ENCODE results near the gene ALPK3.
A peak's percentile ranks its signal among the peaks of the same experiment; 100 is the strongest.

ALPK3 gene
- long read RNA-seq, donor 1 = 0 reads
- long read RNA-seq, donor 2 = 0 reads
- long read RNA-seq, donor 3 = 0 reads
- long read RNA-seq, donor 4, full-length matches to known transcripts = 1 of 6 reads
- long read RNA-seq, donor 4, partial matches to known transcripts = 5 of 6 reads
- long read RNA-seq, donor 4, other reads (novel, unspliced or antisense) = 0 of 6 reads
- long read RNA-seq, donor 5, partial matches to known transcripts = 7 of 7 reads
- long read RNA-seq, donor 5, other reads (novel, unspliced or antisense) = 0 of 7 reads
- long read RNA-seq, donor 6, partial matches to known transcripts = 0 of 5 reads
- long read RNA-seq, donor 6, other reads (novel, unspliced or antisense) = 5 of 5 reads
- long read RNA-seq, donor 7 = 0 reads
- long read RNA-seq, donor 8, full-length matches to known transcripts = 2 of 2 reads
- long read RNA-seq, donor 8, partial matches to known transcripts = 0 of 2 reads
- long read RNA-seq, donor 8, other reads (novel, unspliced or antisense) = 0 of 2 reads

DNA sequence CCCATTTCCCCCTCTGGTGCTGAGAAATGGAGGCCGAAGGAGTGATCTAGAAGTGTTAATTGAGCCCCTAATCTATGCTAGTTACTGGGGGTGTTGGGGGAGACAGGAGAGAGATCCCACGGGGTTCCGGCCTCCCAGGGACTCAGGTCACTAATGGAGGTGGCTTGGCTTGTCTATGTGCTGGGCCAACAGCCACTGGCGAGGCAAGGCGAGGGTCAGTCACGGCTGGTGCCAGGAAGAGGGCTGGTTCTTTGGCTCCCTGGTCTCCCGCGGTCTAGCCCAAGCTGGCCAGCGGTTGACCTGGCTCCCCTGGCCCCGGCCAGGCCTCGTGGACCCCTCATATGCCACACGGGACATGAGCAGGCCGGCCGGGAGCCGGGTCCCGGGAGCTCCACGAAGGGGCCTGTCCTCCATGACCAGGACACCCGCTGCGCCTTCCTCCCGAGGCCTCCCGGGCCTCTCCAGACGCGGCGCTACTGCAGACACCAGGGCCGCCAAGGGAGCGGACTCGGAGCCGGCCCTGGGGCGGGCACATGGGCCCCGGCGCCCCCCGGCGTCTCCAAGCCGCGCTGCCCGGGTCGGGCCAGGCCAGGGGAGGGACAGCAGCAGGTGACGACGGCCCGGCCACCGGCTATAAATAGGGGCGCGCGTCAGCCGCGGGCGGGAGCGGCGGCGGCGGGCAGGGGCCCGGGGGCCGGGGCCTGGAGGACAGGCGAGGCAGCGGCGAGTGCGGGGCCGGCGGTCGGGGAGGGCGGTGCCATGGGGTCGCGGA lies at the start of gene ALPK3:
Gene ALPK3, plus strand, starts transcription at position 663 of the 772 bp plus-strand sequence. Its CDS starts 97 bp downstream, at position 760.
- peak; percentile 78 for DNase-seq

GRCh38 chr15:84772031-84772430 lies 45.1 kb upstream of the ALPK3 start:
- no peak for DNase-seq

- no peak for DNase-seq
Measured at GRCh38 chr15:84772467-84772866, 44.7 kb upstream of the ALPK3 start.

DNA sequence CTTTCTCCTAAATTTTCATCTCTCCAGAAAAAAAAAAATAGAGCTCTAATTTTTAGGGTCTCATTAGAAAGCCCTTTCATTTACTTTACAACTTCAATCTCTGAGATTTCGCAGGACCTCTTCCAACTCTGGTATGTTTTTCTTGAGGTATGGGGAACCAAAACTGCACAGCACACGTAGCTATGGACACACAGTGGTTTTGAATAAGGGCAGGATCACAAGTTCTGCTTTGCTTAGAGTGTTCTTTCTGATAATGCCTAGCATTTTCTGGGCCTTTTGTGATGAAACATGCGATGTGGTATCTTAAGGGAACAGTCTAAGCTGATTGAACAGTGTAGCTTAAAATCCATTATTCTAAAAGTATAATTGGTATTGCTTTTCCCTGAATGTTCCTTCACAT lies 43.4 kb upstream of the ALPK3 start:
- no peak for DNase-seq

DNA sequence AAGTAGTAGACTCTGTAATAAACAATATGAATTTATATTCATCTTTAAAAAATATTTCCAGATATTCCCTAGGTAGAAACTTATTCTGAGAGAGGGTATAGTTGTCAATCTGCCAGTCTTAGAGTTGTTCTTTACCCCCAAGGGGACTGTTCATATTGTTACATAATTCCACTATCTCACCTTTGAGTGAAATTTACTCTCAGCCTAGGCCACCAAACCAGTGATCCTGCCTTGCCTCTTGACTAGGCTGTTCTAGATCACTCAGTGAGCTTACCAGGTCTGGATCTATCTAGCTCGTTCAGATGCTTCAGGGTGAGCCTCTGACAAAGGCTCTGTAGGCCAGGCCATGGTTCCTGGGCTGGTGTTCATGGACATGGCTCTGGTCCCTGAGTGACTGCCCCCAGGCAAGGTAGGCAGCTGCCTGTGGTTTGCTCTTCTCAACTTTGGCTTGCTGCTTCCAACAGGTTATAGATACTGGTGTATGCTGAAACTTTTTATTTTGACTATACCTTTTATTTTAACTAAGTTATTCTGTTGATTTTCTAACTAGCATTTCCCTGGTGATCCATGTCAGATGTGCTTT lies 41.2 kb upstream of the ALPK3 start:
- DNase-seq = no peak

DNA sequence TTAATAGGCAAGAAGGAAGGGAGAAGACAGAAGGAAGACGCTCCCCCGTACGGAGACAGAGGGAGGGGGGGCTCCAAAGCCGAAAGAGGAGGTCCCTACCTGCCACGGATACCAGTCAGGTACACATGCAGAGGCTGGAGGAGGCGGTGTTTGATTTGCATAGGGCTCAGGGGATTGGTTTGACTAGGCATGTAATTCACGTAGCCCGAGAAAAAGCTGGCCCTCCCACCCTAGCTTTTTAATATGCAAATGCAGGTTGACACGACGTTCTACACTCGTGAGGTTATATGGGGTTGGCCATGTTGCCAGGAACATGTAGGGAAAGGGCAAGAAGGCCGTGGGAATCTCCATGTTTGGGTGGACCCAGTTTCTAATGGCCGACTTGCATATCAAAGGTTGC lies 39.0 kb upstream of the ALPK3 start:
- no peak for DNase-seq

- DNase-seq = no peak
Measured at GRCh38 chr15:84780492-84780891, 36.7 kb upstream of the ALPK3 start.

GRCh38 chr15:84781495-84781894 lies 35.7 kb upstream of the ALPK3 start:
- no peak for DNase-seq

DNA sequence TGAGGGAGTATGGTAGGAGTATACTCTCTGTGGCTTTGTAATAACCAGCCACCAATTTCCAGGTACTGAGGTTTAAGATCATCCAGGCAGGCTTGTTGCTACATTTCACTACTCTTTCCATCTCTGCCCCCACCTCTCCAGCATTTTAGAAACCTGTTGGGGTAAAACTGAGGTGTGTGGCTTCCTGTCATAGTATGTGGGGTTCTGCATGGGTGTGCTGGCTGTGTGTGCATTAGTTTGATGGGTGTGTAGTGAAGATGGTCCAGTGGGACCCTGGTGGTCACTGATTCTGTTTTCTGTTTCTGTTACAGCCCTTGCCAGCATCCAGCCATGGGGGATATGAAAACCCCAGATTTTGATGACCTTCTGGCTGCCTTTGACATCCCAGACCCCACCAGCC lies 34.8 kb upstream of the ALPK3 start:
- DNase-seq = no peak

DNA sequence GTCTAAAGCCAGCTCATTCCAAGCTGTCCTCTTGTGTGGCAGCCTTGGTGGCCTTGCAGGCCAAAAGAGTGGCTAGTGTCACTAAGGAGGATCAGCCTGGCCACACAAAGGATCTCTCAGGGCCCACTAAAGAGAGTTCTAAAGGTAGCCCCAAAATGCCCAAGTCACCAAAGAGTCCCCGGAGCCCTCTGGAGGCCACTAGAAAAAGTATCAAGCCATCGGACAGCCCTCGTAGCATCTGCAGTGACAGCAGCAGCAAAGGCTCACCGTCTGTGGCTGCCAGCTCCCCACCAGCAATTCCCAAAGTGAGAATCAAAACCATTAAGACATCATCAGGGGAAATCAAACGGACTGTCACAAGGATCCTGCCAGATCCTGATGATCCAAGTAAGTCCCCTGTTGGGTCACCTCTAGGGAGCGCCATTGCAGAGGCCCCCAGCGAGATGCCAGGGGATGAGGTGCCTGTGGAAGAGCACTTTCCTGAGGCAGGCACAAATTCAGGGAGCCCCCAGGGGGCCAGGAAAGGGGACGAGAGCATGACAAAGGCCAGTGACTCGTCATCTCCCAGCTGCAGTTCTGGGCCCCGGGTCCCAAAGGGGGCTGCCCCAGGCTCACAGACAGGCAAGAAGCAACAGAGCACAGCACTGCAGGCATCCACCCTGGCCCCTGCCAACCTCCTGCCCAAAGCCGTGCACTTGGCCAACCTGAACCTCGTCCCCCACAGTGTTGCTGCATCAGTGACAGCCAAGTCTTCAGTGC lies 33.5 kb upstream of the ALPK3 start:
- DNase-seq = no peak

GRCh38 chr15:84784262-84784661 lies 32.9 kb upstream of the ALPK3 start:
- no peak for DNase-seq

DNA sequence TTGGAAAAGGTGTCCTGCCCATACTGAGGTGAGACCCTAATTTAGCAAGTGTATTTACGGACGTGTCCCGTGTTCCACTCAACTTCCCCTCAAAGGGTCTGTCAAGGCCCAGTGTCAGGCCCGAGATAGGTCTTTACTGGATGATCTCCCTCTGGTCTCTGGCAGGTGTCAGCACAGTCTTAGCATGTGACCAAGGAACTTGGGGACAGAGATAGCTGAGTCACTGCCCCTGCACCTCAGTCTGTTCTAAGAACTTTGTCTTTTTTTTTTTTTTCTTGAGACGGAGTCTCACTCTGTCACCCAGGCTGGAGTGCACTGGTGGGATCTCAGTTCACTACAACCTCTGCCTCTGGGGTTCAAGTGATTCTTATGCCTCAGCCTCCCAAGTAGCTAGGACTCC lies 32.1 kb upstream of the ALPK3 start:
- no peak for DNase-seq

GRCh38 chr15:84788500-84788899 lies 28.7 kb upstream of the ALPK3 start:
- no peak for DNase-seq

DNA sequence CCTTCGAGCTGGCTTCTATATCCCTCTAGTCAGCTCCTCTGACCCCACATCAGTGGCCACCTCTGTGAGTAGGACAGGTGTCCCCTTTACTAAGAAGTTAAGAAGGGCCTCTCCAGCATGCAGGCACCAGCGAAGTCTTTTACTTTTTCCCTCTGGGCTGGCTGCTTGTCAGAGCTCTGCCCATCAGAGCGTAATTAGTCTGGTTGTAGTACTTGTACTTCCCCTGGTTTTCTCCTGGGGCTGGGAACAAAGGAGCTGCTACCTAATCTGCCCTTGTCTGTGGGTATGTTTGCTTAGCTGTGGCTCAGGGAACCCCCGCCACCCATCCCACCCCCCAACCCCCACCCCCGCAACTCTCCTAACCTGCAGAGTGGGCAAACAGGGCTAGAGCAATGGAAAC lies 27.4 kb upstream of the ALPK3 start:
- DNase-seq = no peak

GRCh38 chr15:84790676-84791075 lies 26.5 kb upstream of the ALPK3 start:
- DNase-seq = no peak

GRCh38 chr15:84791763-84792162 lies 25.4 kb upstream of the ALPK3 start:
- DNase-seq = no peak

- DNase-seq = no peak
Measured at GRCh38 chr15:84793431-84794161, 23.6 kb upstream of the ALPK3 start.

- DNase-seq = no peak
Measured at GRCh38 chr15:84794162-84794547, 23.0 kb upstream of the ALPK3 start.

GRCh38 chr15:84795186-84795585 lies 22.0 kb upstream of the ALPK3 start:
- no peak for DNase-seq

DNA sequence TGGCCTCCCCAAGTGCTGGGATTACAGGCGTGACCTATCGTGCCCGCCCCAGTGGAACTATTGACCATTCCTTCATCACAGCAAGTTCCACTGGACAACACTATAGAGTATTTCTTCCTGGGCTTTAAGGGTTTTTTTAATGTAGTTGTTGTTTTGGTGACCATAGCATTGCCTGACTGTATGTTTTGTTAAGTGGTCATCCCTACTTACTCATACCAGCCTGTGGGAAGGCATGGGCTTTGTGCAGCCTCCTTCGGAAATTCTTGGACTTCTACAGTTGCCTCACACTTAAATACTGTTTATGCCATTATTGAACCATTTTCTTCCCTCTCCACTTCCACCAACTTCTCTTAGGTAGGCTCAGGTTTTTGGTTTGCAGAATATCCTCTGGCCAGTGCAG lies 19.9 kb upstream of the ALPK3 start:
- DNase-seq = no peak

DNA sequence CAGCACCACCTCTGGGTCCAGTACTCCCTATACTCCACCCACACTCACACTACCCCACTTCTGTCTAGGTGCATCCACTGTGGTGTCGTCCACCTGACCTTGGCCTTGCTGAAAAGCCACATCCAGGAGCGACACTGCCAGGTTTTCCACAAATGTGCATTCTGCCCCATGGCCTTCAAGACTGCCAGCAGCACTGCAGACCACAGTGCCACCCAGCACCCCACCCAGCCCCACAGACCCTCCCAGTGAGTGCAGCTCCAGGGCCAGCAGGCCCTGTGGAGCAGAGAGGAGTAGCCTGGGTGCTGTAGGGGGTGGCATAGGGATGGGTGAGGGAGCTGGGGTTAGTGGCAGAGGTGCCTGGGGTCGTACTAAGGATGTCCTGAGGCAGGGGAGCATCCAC lies 19.4 kb upstream of the ALPK3 start:
- DNase-seq = no peak

GRCh38 chr15:84798436-84798946 lies 18.7 kb upstream of the ALPK3 start:
- DNase-seq = no peak
